GM12891 (cell line): Measurements from ENCODE around the gene ITGA8.

ENCODE experiments used
- PAX5 ChIP-seq: IDR thresholded peaks from 2 replicates; pipeline ENCODE4 v1.6.1; 2011; ENCODE audit warnings: low read length, moderate library complexity, mild to moderate bottlenecking; ENCODE audit not compliant: insufficient read depth, severe bottlenecking
- POLR2A ChIP-seq: IDR thresholded peaks from 2 replicates; pipeline ENCODE4 v1.6.1; 2011; ENCODE audit warnings: low read depth, low read length, control low read depth
- POLR2AphosphoS5 ChIP-seq: IDR thresholded peaks from 2 replicates; pipeline ENCODE4 v1.6.1; 2011; ENCODE audit warnings: low read depth, low read length, control low read depth
- POU2F2 ChIP-seq: IDR thresholded peaks from 2 replicates; pipeline ENCODE4 v1.6.1; 2011; ENCODE audit warnings: low read depth, mild to moderate bottlenecking, control low read depth, low read length, moderate library complexity
- SPI1 ChIP-seq: IDR thresholded peaks from 2 replicates; pipeline ENCODE4 v1.6.1; 2011; ENCODE audit warnings: low read depth, low read length, control low read depth
- TAF1 ChIP-seq: IDR thresholded peaks from 2 replicates; pipeline ENCODE4 v1.6.1; 2011; ENCODE audit warnings: low read depth, low read length, control low read depth

DNA sequence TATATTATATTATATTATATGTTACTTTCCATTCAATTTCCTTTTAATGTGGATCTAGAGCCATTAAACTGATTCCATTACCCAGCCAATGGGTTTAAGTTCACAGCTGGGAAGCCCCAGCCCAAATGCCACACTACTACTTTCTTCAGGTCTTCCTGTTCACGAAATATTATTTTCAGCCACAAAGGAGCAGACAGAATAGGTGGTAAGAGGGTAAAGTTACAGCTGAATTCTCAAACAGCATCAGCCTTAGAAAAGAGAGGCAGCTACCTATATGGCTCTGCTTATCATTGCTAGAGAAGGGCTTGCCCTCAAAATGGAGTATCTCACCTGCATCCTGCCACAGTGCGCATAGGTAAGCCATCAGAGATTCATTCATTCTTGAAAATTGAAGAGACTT lies 128.3 kb downstream of the ITGA8 start:
- TF ChIP-seq POLR2AphosphoS5 (no peak), POU2F2 (no peak), PAX5 (no peak), POLR2A (no peak), TAF1 (no peak), SPI1 (no peak)
